ENCODE data around the gene FAM219B. TPM values are rescaled to one million over a fixed set of nuclear protein-coding genes. Genes with fewer than 3 reads are reported as not detected.

Gene FAM219B, protein sequence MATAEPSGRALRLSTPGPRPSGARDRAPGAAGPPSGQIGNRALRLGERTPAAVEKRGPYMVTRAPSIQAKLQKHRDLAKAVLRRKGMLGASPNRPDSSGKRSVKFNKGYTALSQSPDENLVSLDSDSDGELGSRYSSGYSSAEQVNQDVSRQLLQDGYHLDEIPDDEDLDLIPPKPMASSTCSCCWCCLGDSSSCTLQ
- total RNA-seq: 10 to 100 TPM; 31.6 to 43.0 TPM

GRCh38 chr15:74906450-74907162 is at the start of gene FAM219B:
TSS of gene FAM219B (minus strand) at chr15:74906851. CDS start at chr15:74906800, 51 bp downstream.

GRCh38 chr15:74937590-74938371 is 31.1 kb upstream of the FAM219B start, which contains the start of gene COX5A:
TSS of gene COX5A (minus strand) at chr15:74938073. CDS start at chr15:74938014, 59 bp downstream.

DNA sequence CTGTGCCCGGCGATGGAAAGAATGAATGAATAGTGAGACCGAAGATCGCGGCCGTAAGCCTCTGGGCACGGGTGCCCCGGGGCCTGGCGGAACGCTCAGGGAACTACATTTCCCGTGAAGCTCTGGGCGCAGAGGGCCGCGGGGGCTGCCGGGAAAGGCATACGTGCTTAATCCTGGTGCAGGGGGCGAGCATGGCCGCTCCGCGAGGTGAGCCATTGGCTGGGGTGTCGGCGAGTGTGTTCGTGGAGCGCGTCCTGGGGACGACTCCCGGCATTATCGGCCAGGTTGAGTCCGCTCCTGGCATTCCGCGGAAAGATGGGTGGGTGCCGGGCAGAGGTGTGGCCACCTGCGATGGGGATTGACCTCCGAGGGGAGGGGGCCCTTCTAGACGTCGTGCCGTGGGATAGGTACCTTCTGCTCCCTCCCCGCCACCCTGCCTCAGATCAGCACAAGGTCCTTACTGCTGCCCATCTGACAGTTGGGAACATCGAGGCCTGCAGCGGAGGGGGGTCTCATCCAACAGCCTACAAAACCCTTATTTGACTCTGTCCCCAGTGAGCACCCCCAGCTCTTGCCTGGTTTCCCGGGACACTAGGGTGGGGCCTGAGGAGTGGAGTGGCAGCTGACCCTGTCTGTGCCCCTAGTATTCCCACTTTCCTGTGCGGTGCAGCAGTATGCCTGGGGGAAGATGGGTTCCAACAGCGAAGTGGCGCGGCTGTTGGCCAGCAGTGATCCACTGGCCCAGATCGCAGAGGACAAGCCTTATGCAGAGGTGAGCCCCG is 16.6 kb downstream of the FAM219B start, which contains the start of gene MPI:
MPI (plus strand) TSS at position 160 of the 782 bp plus-strand sequence; CDS start at position 192, 32 bp downstream.

GRCh38 chr15:74873036-74873755 is 33.5 kb downstream of the FAM219B start, which contains the start of gene SCAMP2:
TSS of gene SCAMP2 (minus strand) at chr15:74873365. CDS start at chr15:74873255, 110 bp downstream.

Other genes starting within 250 kb of the FAM219B start
- gene EDC3, start 210.8 kb downstream of the FAM219B start, total RNA-seq: 10 to 100 TPM in 1 of 2 donors, 1 to 10 TPM in 1; 4.8 to 14.7 TPM
- gene CYP1A1, start 181.3 kb downstream of the FAM219B start, total RNA-seq: 1 to 10 TPM; 1.3 to 8.6 TPM
- under 1 TPM in 1 of 2 donors, not detected in 1; under 0.01 TPM for gene CYP1A2, start 158.0 kb downstream of the FAM219B start, total RNA-seq
- 10 to 100 TPM; 32.0 to 84.6 TPM for gene CSK, start 124.8 kb downstream of the FAM219B start, total RNA-seq
- gene LMAN1L, start 94.0 kb downstream of the FAM219B start, total RNA-seq: under 1 TPM in 1 of 2 donors, not detected in 1; under 0.01 TPM
- gene CPLX3, start 80.2 kb downstream of the FAM219B start, total RNA-seq: not detected
- gene ULK3, start 63.7 kb downstream of the FAM219B start, total RNA-seq: 10 to 100 TPM; 38.0 to 44.0 TPM
- gene SCAMP2, start 33.5 kb downstream of the FAM219B start, total RNA-seq: 10 to 100 TPM; 28.3 to 33.4 TPM
- gene MPI, start 16.8 kb downstream of the FAM219B start, total RNA-seq: 10 to 100 TPM; 43.4 to 43.6 TPM
- 10 to 100 TPM; 59.5 to 71.3 TPM for gene COX5A, start 31.2 kb upstream of the FAM219B start, total RNA-seq
- gene RPP25, start 49.9 kb upstream of the FAM219B start, total RNA-seq: 10 to 100 TPM; 29.6 to 67.3 TPM
- gene SCAMP5, start 88.7 kb upstream of the FAM219B start, total RNA-seq: 10 to 100 TPM in 1 of 2 donors, 1 to 10 TPM in 1; 10.0 to 10.3 TPM
- gene PPCDC, start 116.7 kb upstream of the FAM219B start, total RNA-seq: 10 to 100 TPM; 14.8 to 19.6 TPM

Data from melanocyte of skin (primary cell).